Neural crest cell (in vitro differentiated cells): ENCODE measurements around the gene ASTN1. TPM values are rescaled to one million over a fixed set of nuclear protein-coding genes. Genes with fewer than 3 reads are reported as not detected.

ENCODE experiments used
- DNase-seq: peaks from one replicate; pipeline ENCODE4 v3.0.0; 2021; ENCODE audit warnings: low read depth, mixed read lengths, low spot score
- H3K27ac Mint-ChIP-seq: one replicate; pipeline ENCODE4 v1.8.0; 2021; ENCODE audit warnings: mild to moderate bottlenecking, mixed read lengths; ENCODE audit not compliant: unreplicated experiment
- H3K27me3 Mint-ChIP-seq: 2 replicates; pipeline ENCODE4 v1.8.0; 2021; ENCODE audit warnings: low read depth, mild to moderate bottlenecking, mixed read lengths
- H3K36me3 Mint-ChIP-seq: 2 replicates; pipeline ENCODE4 v1.8.0; 2021; ENCODE audit warnings: low read depth, mild to moderate bottlenecking, mixed read lengths
- H3K4me1 Mint-ChIP-seq: 2 replicates; pipeline ENCODE4 v1.8.0; 2021; ENCODE audit warnings: mixed read lengths
- H3K4me3 Mint-ChIP-seq: one replicate; pipeline ENCODE4 v1.8.0; 2021; ENCODE audit warnings: mild to moderate bottlenecking, mixed read lengths
- H3K9me3 Mint-ChIP-seq: 2 replicates; pipeline ENCODE4 v1.8.0; 2021; ENCODE audit warnings: mixed read lengths
- total RNA-seq: library from RNA; stranded (reverse); gene quantifications from 2 replicates; pipeline ENCODE4 v1.2.1, GENCODE V29; 2021
- TF ChIP-seq, protein P1 (sequence below): fragments of 200-600 bp; sonication (generic); conservative IDR thresholded peaks from 2 replicates; pipeline ENCODE4 v1.5.0; 2021; ENCODE audit warnings: antibody characterized with exemption, mild to moderate bottlenecking

ASTN1 gene
- total RNA-seq, 1 donor from 2014 or later, result 21.8 TPM

DNA sequence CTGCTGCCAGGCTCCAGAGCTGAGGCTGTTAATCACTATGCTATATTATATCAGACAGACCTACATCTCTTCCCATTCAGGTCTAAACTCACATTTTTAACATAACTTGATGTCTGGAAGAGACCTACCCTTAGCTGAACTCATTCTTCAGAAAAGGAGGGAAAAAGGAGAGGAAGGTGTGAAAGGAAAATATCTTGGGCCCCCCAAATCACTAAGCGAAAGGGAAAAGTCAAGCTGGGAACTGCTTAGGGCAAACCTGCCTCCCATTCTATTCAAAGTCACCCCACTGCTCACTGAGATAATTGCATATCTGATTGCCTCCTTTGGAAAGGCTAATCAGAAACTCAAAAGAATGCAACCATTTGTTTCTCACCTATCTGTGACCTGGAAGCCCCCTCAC lies 222.2 kb downstream of the ASTN1 start:
- Mint-ChIP-seq H3K4me3 (no peak overlapping the region), H3K27ac (no peak overlapping the region), H3K27me3 (no peaks in the 10 kb centered on the region), H3K36me3 (peaks cover 17% of the 10 kb centered on the region), H3K9me3 (peaks cover 11% of the 10 kb centered on the region), H3K4me1 (no peaks in the 10 kb centered on the region)
- TF ChIP-seq, protein P1, sequence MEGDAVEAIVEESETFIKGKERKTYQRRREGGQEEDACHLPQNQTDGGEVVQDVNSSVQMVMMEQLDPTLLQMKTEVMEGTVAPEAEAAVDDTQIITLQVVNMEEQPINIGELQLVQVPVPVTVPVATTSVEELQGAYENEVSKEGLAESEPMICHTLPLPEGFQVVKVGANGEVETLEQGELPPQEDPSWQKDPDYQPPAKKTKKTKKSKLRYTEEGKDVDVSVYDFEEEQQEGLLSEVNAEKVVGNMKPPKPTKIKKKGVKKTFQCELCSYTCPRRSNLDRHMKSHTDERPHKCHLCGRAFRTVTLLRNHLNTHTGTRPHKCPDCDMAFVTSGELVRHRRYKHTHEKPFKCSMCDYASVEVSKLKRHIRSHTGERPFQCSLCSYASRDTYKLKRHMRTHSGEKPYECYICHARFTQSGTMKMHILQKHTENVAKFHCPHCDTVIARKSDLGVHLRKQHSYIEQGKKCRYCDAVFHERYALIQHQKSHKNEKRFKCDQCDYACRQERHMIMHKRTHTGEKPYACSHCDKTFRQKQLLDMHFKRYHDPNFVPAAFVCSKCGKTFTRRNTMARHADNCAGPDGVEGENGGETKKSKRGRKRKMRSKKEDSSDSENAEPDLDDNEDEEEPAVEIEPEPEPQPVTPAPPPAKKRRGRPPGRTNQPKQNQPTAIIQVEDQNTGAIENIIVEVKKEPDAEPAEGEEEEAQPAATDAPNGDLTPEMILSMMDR, result no peak
- no peak for DNase-seq

DNA sequence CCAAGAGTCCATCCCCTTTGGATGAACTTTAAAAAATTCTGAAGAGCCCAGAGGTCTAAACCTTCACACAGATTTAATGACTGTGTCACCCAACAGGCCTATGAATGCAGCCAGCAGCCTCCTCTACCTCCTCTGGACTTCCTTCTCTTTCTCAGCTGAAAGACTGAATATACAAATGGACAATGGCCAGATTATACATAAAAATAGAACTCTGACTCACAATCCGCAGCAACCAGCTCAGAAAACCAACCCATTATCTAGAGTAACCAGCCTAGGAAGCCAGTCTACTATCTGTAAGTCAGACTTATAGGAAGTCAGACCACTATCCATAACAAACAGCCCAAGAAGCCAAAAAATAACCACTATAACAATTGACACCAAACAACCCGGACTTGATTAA lies 224.5 kb downstream of the ASTN1 start:
- H3K9me3 Mint-ChIP-seq, result peaks cover 9% of the 10 kb centered on the region
- H3K4me3 Mint-ChIP-seq, result no peak overlapping the region
- DNase-seq, result no peak
- no peaks in the 10 kb centered on the region for H3K4me1 Mint-ChIP-seq
- TF ChIP-seq, protein P1, result no peak
- H3K36me3 Mint-ChIP-seq, result peaks cover 12% of the 10 kb centered on the region
- H3K27ac Mint-ChIP-seq, result no peak overlapping the region
- no peaks in the 10 kb centered on the region for H3K27me3 Mint-ChIP-seq

DNA sequence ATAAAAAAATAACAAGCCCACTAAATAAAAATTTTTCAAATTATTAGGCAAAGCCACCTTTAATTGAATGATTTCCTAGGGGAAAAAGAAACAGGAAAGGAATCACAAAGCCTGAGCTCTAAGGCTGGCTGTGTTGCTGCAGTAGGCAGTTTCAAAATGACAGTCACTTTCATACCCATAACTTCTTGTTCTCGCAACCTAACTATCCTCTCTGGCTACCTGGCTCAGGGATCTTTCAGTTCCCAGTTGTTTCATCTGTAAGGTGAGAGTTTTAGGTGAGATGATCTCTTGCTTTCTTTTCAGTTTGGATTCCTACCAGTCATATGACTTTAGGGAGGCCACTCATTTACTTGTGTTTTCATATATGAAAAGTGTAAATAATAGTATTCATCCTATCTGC lies 226.1 kb downstream of the ASTN1 start:
- peaks cover 10% of the 10 kb centered on the region for H3K36me3 Mint-ChIP-seq
- TF ChIP-seq, protein P1, result no peak
- no peaks in the 10 kb centered on the region for H3K4me1 Mint-ChIP-seq
- no peak overlapping the region for H3K4me3 Mint-ChIP-seq
- no peak overlapping the region for H3K27ac Mint-ChIP-seq
- no peak for DNase-seq
- peaks cover 9% of the 10 kb centered on the region for H3K9me3 Mint-ChIP-seq
- H3K27me3 Mint-ChIP-seq, result no peaks in the 10 kb centered on the region

DNA sequence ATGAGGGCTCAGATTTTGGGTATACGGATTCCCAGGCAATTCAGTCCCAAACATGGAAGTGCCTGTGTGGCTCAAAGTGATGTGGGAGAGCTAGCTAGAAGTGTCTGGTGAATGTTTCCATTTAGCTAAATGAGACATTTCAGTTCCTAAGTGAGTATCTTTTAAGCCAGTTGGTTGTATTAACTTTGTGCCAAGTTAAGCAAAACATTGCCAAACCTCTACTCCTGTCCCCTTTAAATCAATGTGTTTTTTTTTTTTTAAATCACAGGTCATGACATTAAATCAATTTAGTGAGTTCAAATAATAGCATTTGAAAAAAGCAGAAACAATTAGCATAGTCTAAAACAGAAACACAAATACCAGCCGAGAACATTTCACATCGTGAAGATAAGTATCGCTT lies 230.1 kb downstream of the ASTN1 start:
- no peak overlapping the region for H3K4me3 Mint-ChIP-seq
- H3K36me3 Mint-ChIP-seq, result peaks cover 17% of the 10 kb centered on the region
- no peaks in the 10 kb centered on the region for H3K9me3 Mint-ChIP-seq
- TF ChIP-seq, protein P1, result no peak
- H3K27ac Mint-ChIP-seq, result no peak overlapping the region
- DNase-seq, result no peak
- no peaks in the 10 kb centered on the region for H3K4me1 Mint-ChIP-seq
- no peaks in the 10 kb centered on the region for H3K27me3 Mint-ChIP-seq

DNA sequence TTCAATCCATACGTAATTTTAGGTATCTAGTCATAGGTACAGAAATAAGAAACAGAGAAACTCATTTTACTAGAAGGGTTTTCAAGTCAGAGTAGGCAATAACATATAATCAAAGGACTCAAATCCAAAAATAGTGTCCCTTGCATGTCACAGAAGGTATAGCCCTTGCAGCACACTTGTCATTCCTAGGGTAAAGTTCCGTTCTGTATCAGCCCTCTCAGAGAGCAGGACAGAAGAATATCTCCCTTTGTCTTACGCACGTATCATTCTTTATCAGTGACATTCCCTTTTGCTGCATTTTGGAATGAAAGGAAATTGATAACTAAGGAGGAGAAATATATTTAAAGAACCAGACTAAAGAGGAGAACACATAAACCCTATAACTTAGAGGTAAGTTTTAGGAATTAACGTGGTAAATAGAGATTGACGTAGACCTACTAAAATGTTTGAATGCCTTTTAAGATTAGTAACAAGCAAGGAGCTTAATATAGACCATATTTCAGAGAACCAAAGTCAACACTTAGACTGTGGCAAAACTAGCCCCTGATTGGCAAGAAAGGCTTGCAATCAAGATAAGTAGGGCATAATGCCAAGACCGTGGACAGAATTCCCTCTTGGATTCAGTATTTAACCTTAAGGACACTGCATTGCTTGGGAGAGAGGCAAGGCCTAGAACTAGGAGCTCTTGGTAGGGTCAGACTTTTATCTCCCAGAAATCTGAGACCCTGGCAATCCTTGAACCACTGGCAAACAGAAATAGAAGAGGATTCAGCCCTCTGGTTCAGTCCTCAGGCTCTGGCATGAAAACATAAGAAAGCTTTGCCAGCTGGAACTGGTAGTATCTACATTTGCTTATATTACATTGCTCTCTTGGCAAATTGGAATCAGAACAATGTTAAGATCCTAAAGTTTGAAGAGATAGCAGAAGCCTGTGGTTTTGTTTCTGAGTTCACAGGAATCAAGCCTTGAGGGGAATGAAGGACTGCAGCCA lies 232.1 kb downstream of the ASTN1 start:
- H3K27me3 Mint-ChIP-seq, result no peaks in the 10 kb centered on the region
- no peaks in the 10 kb centered on the region for H3K9me3 Mint-ChIP-seq
- TF ChIP-seq, protein P1, result no peak
- H3K4me3 Mint-ChIP-seq, result no peak overlapping the region
- H3K36me3 Mint-ChIP-seq, result peaks cover 26% of the 10 kb centered on the region
- no peaks in the 10 kb centered on the region for H3K4me1 Mint-ChIP-seq
- no peak overlapping the region for H3K27ac Mint-ChIP-seq
- no peak for DNase-seq
